HG03460 (cell line): ENCODE measurements around the gene CYFIP2.
A peak's percentile ranks its signal among the peaks of the same experiment; 100 is the strongest.
"Not testable (repeated sequence)": the region's sequence is repeated elsewhere in the genome, so short reads cannot be mapped to it uniquely, and the experiment has no call there.

Source experiments
- ATAC-seq: cut with Tn5 transposase; IDR thresholded peaks from one replicate; pipeline ENCODE4 v1.9.1; 2021; ENCODE audit not compliant: unreplicated experiment

The CYFIP2 gene

DNA sequence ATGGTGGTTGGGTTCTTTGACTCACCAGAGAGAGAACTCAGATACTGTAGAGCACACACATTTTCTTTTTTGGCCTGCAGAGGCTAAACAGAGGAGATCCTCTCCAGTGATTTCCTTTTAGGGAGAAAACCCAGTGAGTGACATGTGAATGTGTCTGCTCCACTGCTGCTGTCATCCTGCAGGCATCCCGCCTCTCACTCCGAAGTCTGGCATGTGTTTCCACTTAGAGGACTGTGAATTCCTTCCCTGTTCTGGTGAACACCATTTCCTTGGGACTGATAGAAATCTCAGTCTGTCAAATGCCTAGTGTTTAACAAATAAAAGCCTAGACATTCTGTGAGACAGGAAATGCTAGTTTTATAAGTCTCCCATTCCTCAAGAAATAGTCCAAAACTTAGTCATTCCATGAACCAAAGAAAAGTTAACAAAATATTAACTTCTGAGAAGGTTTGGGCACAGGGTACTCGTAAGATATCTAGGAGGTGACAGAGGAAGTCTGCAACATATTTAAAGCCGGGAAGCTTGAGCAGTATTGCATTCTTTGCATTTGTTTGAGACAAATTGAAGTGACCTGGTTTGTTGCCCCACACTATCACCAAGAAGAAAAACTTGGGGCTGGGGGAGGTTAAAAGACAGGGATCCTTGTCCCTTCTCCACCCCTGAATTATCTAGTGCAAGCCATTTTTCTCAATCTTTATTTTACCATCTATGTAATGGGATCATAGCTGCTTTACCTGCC is 119.2 kb downstream of the CYFIP2 start:
- ATAC-seq = no peak

DNA sequence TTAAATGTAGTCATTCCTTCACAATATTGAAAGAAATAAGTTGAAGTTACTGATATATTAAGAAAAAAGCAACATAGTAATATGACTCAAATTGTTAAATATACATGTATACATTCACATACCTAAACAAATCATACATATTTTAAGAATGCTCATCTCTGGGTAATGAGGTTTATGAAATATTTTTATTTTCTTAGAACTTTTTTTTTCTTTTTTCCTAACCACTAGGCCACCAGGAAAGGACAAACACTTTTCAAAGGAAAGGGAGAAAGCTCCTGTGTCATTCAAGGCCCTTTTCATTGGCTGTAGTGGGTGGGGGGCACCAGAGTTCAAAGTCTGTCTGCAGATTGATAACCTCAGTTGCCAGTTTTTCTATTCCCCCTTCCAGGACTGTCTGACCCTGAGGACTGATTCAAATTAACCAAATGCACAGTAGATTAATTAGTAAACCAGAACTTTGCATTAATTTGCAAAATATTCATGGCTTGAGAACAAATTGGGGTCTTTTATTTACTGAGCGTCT is 121.2 kb downstream of the CYFIP2 start:
- ATAC-seq = no peak

DNA sequence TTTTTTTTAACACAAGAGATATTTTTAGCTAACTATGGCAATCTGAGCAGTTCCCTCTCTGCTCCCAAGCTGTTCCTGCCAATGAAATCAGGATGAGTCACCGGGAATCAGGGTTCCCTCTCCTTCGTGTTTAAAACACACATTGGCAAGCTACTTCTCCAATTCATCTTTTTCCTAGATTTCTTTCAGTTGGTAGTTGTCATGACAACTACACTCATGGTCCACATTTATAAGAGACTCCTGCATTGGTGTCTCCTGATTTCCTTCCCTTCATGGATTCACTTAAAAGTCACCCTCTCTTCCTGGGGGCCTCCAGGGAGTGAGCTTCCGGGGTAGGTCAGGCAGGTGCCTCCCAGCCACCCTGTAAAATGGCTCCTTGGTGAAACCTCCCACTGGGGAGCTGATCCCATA is 121.8 kb downstream of the CYFIP2 start:
- no peak for ATAC-seq

DNA sequence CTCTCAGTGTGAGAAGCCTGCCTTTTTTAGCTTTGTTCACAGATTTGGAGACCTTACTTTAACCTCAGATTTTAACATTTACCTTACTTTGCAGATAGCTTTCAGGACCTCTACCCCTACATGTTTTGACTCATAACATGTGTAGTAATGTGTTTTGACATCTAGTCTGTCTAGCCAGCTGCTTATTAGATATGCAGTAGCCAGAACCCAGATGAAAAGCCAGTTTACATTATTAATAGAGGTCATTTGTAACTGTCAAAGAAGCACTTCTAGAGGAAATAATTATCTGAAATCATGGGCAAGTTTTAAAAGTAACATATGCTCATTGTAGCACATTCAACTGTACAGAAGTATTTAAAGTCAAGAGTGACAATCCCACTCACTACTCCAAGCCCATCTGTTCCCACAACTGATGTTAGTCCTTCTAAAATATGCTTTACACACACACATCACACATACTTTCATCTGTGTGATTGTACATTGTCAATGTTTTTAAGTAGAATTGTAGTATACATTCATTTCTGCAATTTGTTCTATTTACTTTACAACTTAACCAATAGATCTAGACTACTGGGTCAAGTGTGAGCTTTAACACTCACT is 122.3 kb downstream of the CYFIP2 start:
- ATAC-seq = no peak

DNA sequence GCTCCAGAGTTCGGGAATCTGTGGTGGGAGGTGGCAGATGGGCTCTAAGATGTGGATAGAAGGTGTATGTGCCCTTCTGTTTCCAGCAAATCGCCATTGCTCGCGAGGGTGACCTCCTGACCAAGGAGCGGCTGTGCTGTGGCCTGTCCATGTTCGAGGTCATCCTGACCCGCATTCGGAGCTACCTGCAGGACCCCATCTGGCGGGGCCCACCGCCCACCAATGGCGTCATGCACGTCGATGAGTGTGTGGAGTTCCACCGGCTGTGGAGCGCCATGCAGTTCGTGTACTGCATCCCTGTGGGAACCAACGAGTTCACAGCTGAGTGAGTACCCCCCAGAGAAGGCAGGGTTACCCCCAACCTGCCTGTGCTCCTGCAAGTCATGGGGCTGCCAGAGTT is 123.2 kb downstream of the CYFIP2 start:
- ATAC-seq = no peak

DNA sequence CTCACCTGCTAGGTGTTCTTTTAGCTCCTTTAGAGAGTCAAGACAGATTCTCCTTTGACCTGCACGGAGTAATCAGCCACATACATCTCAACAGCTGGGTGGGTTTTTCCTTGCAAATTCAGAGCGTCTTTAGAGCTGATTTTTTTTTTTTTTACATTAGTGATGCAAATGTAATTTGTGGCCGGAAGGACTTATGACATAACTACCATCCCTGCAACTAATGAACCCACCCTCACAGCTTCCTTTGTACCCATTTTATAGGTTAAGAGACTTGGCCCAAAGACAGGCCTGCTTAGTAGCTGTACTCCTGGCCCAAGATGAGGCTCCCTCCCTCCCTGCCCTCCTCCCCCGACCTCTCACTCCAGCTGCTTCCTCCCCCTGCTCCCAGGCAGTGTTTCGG is 124.2 kb downstream of the CYFIP2 start:
- ATAC-seq = no peak

DNA sequence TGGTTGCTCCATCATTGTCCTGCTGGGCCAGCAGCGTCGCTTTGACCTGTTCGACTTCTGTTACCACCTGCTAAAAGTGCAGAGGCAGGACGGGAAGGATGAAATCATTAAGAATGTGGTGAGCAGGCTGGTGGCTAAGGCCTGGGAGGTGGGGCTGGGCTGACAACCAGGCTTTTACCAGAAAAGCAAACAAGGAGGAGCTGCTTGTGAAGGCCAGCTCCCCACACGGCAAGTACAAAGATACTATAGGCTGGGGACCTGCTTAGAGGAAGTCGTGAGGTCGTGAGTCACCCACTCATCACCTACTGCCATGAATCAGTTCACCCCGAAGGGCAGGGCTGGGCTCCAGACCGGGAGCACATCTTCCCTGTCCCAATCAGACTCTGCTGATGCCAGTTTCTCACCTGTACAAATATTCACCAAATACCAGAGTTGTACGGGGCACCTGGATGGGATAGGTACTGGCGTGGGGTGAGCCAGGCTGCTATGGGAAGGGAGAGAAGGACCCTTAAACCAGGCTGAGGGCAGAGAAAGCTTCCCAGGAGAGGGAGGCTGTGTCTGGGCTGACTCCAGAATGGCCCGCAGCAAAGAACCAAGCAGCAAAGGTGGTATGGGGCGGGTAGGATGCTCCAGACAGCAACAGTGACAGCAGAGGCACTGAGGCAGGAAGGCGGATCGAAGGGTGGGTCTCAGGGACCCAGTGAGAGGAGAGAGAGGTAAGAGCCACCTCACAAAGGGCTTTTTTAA is 124.8 kb downstream of the CYFIP2 start:
- ATAC-seq = no peak

DNA sequence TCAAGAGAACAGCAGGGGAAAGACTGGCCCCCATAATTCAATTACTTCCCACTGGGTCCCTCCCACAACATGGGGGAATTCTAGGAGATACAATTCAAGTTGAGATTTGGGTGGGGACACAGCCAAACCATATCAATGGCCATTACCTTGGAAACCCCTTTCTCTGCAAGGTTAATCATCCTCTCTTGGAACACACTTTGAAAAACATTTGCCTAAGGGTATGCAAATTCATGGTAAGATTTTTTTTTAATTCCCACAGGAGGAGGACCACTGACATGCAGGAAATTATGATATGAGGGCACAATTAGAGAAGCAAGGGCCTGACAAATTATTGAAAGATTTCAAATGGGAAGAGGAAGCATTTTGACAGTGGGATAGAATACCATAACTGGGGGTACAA is 132.4 kb downstream of the CYFIP2 start:
- ATAC-seq = no peak

DNA sequence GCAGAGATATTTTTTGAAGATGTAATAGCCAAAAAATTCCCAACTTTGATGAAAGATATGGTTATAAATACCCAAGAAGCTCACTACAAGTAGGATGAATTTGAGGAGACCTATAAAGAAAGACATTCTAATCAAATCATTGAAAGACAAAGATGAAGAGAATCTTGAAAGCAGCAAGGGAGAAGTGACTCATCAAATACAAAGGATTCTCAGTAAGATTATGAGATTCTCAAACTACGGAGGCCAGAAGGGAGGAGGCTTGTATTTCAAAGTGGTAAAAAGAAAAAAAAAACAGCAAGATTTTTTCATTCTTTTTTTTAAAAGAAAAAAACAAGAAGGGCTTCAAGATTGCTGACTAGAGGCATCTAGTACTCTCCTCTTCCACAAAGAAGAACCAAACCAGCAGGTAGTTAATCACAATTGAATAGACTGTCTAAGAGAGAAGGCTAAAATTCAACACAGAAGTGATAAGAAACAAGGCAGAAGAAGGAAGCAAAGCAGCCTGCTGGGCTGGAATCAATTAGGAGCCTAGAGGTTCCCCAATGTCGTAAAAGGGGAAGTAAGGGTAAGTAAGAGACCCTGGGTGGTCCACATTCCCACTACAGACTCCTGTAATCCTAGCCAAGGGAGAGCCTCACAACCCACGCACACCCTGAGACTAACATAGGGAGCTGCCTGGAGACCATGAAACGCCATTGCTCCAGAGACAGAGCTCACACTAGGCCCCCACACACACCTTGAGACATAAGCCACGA is 135.0 kb downstream of the CYFIP2 start:
- ATAC-seq = no peak

DNA sequence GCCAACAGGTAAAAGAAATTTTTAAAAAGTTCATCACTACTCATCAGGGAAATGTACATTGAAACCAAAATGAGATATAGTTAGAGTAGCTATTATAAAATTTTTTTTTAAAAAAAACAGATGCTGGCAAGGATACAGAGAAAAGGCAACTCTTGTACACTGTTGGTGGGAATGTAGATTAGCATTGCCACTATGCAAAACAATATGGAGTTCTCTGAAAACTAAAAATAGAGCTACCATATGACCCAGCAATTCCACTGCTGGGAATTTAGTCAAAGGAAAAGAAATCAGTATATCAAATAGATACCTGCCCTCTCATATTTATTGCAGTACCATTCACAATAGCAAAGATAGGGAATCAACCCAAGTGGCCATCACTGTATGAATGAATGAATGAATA is 149.9 kb downstream of the CYFIP2 start:
- no peak for ATAC-seq

DNA sequence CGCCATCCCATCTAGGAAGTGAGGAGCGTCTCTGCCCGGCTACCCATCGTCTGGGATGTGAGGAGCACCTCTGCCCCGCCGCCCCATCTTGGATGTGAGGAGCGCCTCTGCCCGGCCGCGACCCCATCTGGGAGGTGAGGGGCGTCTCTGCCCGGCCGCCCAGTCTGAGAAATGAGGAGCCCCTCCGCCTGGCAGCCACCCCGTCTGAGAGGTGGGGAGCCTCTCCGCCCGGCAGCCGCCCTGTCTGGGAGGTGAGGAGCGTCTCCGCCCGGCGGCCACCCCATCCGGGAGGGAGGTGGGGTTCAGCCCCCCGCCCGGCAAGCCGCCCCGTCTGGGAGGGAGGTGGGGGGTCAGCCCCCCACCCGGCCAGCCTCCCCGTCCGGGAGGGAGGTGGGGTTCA is 153.6 kb downstream of the CYFIP2 start:
- ATAC-seq = not testable (repeated sequence)

DNA sequence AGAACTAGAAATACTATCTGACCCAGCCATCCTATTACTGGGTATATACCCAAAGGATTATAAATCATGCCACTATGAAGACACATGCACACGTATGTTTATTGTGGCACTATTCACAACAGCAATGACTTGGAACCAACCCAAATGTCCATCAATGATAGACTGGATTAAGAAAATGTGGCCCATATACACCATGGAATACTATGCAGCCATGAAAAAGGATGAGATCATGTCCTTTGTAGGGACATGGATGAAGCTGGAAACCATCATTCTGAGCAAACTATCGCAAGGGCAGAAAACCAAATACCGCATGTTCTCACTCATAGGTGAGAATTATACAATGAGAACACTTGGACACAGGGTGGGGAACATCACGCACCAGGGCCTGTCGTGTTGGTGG is 164.0 kb downstream of the CYFIP2 start:
- ATAC-seq = not testable (repeated sequence)

DNA sequence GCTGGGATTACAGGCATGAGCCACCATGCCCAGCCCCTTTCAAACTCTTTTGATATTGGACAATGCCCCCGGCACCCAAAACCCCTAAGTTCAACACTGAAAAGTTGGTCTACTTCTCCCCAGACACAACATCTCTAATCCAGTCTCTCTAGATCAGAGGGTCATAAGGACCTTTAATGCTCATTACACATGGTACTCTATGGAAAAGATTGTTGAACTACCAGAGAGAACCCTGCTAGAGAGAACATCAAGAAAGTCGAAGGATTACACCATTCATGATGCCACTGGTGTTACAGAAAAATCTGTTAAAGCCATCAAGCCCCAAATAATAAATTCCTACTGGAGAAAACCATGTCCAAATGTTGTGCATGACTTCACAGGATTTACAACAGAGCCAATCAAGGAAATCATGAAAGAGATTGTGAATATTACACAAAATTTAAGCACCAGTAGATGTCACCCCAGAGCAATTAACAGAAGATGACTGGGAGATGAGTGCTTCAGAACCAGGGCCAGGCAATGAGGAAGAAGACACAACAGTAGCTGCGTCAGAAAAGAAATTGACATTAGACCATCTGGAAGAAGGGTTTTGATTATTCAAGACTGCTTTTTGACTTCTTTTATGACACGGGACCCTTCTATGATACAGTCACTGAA is 165.7 kb downstream of the CYFIP2 start:
- ATAC-seq = peak; percentile 71

DNA sequence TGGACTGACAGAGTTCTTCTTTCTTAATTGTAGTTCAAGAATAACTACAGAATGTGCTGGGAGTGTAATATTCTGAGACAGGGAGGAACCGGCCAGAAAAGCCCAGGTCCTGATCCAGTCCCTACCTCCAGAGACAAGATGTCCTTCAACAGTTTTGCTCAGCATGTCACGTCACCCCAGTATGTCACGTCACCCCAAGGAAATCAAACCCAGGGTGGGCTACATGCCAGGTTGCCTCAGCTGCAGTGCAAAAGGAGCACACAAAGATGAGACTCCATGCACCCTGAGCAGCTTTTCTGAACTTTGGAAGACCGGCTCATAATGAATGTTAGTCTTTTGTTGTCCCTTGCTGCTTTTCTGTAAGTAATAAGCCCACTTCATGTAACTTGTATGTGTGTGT is 168.2 kb downstream of the CYFIP2 start:
- no peak for ATAC-seq

DNA sequence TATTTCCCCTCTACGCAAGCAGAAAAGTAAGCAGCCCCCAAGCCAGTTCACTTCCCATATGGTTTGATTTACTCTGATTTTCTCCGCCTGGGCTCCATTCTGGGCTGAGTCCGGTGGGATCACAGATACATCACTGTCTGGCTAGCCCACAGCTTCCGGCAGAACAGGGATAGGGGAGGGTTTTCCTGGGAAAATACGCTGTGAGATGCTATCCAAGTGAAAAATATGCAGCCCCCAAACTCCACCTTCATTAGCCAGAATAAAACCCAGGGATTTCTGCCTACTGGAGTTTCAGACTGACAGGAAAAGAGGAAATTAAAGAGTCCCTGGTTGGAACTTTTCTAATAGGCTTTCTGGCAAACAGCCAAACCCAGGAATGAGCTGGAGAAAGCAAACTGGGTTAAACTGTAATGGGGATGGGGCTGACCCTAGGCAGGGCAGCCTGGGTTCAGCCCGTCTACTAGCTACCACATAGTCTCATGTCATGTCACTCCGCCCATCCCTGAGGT is 177.2 kb downstream of the CYFIP2 start:
- no peak for ATAC-seq

DNA sequence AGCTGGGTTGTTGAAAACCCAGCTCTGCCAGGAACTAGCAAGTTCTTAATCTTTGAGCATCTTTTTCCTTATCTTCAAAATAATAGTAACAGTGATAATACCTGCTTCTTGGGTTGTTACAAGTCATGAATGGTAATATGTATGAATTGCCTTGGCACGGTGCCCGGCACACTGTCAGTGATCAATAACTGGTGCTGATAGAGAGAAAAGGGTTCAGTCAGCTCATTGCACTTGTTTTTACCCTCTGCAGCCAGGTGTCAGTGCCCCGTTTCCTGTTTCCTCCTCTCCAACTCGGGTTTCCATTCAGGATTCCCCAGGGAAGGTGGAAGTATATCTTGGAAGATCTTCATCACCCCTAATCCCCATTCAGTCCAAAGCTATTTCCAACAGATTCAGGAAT is 178.3 kb downstream of the CYFIP2 start:
- ATAC-seq = no peak
